ENCODE data around the gene CARD11.
"Not testable (repeated sequence)": the region's sequence is repeated elsewhere in the genome, so short reads cannot be mapped to it uniquely, and the experiment has no call there.

The CARD11 gene

DNA sequence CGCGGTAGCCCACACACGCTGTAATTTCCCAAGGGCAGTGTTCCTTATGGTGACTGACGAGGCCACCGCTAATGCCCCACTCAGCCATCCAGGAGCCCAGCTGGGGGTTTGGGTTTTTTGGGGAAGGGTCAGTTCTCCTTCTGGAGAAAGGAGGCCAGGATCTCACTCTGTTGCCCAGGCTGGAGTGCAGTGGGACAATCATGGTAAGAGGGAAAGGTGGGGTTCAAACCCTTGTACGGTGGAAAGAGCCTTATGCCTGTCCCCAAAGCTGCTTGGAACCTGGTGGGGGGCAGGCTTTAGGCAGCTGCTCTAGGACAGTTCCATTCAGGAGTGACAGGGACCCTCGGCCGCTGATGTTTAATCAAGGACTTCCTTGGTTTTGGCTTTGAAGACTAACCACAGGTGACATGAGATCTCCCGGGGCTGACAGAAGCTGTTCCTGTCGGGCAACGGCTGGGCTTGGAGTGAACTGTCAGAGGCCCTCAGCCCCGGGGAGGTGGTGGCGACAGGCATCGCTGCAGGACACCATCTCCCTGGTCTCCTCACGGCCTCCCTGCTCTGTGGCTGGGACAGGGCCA, 84.5 kb downstream of the CARD11 start:
- no peak for DNase-seq

DNA sequence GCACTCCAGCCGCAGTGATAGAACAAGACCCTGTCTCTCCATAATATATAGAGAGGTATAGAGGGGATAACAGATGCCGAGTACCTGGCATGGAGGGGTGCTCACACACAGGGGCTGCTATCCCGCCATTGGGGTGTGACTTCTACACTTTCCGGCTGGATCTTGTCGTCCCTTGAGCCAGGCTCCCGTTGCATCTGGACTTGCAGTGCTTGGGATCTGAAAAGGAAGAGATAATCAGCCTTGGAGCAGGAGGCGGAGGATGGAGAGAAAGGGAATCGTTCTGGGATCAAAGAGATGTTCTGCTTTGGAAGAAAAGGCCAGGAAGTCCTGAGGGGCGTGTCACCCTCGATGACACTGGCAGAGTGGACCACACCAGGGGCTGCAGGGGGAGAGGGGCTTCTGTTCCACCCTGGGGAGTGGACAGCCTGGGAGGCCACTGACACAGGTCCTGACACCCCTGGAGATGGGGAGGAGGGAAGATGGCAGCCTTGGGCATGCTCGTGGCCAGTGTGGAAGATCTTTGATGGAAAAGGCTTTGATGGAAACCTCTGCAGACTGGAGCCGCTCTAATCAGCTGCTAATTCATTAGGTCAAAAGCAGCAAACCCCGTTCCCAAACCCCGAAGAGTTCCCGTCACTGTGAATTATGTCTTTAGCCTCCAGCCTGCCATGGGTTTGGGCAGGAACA, 85.1 kb downstream of the CARD11 start:
- DNase-seq = no peak

DNA sequence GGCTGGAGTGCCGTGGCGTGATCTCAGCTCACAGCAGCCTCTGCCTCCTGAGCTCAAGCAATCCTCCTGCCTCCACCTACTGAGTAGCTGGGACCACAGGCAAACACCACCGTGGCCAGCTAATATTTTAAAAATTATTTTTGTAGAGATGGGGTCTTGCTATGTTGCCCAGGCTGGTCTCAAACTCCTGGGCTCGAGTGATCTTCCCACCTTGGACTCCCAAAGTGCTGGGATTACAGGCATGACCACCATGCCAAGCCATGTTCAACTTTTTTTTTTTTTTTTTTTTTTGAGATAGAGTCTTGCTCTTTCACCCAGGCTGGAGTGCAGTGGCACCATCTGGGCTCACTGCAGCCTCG, 86.3 kb downstream of the CARD11 start:
- DNase-seq = not testable (repeated sequence)

DNA sequence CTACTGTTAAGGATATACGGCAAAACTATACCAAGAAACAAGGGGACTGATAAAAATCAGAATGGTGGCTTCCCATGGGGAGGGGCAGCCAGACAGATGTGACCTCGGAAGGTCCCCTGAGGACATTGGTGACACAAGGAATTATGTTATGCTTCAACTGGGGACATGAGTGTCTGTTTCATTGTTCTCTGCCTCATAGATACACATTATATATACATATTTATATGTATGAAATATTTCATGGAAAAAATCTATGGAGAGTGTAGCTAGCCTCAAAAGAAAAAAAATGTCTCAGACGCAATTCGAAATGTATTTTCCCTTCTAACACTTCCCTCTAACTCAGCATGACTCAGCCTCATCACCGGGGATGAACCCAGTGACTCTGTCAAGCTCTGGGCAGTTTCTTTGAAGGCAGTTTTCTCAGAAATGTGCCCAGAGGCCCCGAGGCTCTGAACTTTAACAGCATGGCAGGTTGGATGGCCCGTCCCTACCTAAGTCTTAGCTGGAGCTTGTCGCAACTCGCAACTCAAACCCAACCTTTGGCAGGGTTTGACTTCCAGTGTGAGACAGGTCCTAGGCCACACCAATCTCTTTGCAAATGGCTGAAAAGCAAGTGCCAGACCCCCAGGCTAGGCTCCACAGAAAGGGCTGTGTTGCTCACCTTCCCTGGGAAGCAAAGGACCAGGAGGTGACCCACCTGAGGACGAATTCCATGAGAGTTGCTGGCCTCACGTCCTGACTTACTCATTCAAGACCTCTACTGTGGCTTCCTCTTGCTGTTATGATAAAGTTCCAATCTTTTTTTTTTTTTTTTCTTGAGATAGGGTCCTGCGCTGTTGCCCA, 86.9 kb downstream of the CARD11 start:
- DNase-seq = no peak

DNA sequence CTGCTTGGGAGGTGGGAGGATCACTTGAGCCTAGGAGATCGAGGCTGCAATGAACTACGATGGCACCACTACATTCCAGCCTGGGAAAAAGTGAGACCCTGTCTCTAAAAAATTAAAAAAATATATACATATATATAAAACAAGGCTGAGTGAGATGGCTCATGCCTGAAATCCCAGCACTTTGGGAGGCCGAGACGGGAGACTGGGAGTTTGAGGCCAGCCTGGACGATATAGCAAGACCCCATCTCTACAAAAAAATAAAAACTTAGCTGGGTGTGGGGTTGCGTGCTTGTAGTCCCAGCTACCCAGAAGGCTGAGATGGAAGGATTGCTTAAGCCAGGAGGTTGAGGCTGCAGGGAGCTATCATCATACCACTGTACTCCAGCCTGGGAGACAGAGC, 87.6 kb downstream of the CARD11 start:
- DNase-seq = no peak

DNA sequence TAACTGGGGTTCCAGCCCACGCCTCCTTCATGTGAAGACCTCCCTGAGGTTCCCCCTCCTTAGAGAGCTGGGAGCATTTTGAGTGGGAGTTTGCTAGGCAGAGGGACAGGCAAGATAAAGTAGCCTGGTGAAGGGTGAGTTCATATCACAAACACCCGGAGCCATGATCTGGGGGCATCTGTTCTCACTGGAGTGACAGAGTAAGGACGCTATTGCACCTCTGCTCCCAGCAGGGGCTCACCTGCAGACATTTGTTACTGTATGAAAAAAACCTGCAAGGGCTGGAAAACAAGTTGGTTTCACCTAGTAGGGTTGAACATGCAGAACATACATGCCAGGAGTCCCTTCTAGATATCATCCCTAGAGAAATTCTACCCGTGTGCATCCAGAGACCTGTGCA, 88.4 kb downstream of the CARD11 start:
- no peak for DNase-seq

DNA sequence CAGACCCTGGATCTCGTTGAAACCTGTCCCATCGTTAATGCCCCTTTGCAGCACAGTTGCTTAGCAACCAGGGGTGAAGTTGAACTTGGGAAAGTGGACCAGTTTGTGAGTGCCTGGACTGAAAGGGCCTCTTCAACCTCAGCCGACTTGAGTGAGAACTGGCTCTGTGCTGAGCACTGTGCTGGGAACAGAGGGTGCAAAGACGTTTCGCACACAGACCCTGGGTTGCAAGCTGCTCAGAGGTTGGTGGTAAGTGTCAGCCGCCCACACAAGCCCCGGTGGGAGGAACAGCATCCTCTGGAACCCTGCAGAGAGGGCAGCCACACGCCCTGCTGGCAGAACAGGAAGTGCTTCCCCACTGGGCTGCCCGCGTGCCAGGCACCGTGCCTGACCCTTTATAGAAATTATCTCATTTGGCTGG, 89.2 kb downstream of the CARD11 start:
- no peak for DNase-seq

DNA sequence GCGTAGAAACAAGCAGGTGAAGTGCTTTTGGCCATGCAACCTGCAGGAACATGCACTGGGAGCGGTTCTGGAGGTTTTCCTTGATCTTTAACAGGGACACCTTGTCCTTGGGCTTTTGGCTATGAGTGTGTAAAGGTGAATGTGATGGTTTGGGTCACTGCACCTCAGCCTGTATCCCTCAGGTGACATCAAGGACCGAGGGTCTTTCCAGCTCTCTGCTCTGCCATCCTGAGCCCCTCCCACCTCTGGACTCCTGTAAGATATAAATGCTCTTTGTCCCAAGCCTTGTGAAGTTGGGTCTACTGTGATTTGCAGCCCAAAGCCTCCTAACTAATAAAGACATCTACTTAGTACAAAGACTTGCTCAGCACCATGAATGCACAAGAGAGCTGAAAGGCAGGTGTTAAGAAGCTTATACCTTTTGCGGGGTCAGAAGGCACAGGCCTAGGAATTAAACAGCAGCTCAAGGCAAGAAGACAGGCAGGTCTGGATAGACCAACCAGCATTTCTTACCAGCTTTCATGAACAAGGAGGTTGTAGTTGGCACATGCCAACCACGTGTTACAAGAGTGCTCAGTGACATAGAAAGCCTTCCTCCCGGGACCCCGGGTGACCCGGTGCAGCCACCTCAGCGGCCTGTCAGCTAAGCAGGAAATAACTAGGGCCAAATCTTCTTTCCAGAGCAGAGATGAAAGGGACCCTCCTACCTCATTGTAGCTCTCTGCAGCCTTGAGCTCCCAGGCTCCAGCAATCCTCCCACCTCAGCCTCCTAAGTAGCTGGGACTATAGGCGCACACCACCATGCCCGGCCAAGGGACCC, 89.9 kb downstream of the CARD11 start:
- no peak for DNase-seq

DNA sequence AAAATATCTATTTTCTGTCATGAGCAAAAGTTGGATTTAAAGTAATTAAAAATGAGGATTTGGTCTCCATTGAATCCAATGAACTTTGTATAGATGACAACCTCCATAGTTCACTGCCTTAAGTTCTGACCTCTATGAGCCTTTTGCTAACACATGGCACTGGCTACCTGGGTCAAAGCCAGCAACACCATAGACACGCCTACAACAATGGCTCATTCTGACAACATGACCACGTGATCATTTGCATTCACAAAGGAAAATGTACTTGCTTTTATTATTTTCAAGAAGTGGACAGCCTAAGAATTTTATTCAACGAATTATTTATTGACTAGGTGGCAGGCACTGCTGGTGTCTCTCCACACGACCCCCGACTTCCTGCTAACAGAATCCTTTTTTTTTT, 90.6 kb downstream of the CARD11 start:
- DNase-seq = no peak

DNA sequence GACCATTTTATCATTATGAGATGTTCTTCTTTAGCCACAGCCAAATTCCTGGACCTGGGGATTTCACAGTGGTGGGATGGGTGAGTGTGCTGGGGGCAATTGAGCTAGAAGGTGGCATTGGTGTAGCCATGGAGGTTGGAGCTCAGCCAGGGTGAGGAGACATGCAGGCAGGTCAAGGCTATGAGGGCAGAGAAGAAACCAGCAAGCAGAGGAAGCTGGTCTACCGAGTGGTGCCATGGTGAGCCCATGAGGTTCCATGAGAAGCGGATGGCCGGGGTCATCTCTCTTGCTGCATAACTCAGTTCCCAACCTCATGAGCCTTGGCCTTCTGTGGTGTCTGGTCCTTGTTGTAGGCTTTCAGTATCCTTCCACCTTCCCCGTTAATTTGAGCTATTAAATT, 91.4 kb downstream of the CARD11 start:
- no peak for DNase-seq

DNA sequence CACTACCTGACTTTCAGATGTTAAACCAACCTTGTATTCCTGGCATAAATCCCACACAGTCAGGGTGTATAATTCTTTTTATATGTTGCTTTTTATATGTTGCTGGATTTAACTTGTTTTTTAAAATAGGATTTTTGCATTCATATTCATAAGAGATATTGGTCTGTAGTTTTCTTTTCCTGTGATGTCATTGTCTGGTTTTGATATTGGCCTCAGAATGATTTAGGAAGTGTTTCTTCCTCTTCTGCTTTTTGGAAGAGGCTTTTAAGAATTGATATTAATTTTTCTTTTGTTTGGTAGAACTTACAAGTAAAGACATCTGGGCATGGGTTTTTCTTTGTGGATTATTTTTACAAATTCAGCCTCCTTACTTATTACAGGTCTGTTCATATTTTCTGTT, 93.1 kb downstream of the CARD11 start:
- DNase-seq = no peak

DNA sequence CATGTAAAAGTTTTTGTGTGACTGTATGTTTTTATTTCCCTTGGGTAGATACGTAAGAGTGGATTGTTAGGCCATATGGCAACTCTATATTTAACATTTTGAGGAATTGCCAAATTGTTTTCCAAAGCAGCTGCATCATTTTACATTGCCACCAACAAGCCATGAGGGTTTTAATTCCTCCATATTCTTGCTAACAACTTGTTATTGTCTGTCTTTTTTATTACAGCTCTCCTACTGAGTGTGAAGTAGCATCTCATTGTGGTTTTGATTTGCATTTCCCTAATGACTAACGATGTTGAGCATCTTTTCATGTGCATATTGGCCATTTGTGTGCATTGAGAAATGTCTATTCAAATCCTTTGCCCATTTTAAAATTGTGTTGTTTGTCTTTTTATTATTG, 94.9 kb downstream of the CARD11 start:
- no peak for DNase-seq

DNA sequence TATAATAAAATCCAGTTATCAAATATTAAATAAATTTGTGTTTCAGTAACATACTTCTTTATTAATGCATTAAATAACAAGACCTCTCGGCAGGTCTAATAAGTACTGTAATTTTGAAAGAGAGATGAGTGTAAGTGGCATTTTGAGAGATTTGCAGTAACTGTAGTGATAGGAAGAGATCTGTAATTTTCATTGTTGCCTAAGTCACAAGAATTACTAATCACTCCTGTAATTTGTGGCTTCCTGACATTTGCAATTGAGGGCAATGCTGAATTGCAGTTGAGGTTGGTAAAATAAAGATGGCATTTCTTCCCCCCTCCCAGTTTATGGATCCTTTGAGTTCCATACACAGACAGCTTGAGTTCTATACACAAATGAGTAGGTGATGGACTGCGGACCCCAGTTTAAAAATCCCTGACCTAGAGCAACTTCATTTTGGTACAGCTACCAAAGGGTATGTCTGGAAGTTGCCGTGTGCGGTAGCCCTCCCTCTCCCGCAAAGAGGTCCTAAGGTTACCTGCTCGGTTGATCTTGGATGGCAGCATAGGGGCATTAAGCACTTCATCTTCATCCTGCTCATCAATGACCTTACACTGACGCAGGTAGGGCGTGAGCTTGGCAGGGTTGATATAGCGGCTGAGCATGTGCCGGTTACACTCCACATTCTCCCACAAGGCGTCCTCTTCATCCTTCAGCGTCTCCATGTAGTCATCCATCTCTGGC, 96.4 kb downstream of the CARD11 start:
- no peak for DNase-seq

DNA sequence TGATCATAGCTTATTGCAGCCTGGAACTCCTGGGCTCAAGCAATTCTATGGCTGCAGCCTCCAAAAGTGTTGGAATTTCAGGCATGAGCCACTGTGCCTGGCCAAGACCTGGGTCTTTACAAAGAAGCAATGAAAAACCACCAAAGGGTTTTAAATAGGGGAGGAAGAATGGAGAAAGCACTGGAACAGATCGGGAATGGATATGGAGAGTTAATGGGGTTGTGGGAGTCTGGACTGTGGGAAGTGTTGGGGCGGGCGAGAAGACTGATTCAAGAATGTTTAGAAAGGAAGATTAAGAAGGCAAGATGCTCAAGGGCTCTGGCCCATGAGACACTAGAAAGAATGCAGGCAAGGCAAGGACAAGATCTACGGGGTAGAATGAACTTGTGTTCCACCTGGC, 98.5 kb downstream of the CARD11 start:
- DNase-seq = no peak

DNA sequence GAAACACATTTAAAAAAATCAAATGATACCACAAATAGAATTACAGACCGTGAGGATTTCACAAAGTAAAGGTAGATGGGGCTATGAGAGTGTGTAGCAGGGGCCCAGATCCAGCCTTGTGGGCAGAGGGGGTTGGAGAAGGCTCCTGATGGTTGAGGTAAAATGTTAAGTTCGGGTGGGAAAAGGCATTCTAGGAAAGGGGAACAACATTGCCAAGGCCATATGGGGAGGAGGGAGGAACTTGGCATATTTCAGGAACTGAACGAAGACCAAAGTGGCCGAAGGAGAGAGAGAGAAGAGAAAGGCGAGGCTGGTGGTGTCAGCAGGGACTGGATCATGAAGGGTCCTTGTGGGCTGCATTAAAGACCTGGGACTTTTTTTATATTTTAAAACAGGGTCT, 98.9 kb downstream of the CARD11 start:
- no peak for DNase-seq

DNA sequence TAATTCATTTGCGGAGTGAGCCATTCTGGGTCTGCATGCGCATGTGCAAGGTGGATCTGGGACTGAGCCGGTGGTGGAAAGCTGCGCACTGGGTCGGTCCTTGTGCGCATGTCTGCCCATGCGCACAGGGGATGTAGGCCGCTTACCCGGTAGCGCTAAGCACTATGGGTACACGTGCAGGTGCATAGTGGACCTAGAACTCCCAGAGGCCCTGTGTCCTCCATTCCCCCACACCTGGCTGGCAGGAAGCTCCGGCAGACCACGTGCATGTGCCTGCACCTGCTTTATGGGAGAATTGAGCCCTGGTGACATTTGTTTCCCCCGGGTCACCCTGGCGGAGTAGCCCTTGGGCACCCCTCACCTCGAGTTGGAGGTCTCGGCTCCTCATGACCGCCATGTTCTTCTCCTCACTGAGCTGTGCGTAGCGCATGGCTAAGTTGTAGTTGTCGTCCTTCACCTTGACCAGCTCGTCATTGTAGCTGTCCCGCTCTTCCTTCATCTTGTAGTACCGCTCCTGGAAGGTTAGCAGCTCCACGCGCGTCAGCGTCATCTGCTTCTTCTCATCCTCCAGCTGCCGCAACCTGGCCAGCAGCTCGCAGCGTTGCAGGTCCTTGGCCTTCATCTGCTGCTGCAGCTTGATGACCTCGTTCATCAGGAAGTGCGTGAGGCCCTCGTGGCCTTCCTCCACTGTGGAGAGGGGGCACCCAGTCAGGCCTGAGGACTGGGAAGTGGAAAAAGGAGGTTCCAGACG, 99.6 kb downstream of the CARD11 start:
- DNase-seq = no peak

DNA sequence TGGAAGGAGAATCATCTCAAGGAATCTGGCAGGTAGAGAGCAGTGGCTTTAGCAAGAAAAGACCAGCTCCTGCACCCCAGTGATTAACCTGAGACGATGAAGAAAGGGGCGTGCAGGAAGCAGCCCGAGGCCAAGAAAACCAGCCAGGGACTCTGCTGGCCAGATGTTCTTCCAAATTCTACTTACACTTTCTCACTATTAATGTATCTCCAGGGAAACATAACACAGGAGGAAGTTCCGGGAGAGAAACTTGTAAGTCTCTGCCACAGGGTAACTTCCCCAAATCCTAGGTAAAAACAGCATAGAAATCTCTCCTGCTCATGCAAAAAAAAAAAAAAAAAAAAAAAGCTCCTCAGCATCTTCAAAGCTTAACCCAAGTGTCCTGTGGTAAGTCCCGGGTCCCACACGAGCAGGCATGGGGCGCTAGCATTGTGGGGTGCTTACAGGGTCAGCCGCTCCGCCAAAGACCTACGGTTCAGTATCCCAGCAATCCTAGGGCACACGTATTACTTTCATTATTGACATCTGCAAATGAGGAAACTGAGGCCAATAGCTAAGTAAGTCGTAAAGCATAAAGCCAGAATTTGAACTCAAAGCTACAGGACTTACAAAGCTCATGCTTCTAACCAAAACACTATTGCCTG, 102.3 kb downstream of the CARD11 start:
- DNase-seq = no peak

DNA sequence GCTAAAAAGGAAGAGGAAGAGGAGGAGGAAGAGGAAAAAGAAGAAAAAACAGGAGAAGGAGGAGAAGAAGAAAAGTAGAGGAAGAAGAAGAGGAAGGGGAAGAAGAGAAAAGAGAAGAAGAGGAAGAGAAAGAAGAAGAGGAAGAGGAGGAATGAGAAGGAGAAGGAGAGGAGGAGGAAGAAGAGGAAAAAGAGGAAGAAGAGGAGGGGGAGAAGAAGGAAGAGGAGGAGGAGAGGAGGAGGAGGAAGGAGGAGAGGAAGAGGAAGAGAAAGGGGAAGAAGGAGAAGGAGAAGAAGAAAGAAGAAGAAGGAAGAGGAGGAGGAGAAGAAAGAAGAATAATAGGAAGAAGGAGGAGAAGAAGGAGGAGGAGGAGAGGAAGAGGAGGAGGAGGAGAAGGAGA, 103.2 kb downstream of the CARD11 start:
- DNase-seq = no peak

DNA sequence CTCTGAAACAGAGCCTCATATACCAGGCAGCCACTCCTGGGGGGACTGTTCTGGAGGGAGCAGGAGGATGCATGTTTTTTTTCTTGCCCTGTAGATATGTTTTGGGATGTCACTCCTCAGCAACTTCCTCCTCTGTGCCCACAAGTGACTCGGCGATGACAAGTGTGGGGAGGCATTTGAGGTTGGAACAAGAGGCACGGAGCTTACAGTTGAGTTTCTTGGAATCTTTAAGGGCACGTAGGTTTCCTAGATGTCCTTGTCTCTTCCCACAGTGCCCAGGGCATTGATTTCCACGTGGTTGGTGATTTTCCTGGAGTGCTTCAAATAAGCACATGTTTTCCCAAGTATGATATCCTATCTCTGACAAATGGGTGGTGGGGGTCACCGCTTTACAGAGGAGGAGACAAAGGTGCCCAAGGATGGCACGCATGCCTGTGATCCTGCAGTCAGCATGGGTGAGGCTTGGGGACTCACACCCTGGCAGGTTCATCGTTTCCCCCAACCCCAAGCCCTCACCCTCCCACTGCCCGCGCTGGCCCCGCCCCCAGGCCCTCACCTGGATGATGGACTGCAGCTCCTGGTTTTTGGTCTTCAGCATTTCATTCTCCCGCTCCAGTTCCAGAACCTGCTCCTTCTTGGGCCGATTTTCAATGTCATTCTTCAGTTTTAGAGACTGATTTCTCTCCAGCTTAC, 104.3 kb downstream of the CARD11 start:
- no peak for DNase-seq

DNA sequence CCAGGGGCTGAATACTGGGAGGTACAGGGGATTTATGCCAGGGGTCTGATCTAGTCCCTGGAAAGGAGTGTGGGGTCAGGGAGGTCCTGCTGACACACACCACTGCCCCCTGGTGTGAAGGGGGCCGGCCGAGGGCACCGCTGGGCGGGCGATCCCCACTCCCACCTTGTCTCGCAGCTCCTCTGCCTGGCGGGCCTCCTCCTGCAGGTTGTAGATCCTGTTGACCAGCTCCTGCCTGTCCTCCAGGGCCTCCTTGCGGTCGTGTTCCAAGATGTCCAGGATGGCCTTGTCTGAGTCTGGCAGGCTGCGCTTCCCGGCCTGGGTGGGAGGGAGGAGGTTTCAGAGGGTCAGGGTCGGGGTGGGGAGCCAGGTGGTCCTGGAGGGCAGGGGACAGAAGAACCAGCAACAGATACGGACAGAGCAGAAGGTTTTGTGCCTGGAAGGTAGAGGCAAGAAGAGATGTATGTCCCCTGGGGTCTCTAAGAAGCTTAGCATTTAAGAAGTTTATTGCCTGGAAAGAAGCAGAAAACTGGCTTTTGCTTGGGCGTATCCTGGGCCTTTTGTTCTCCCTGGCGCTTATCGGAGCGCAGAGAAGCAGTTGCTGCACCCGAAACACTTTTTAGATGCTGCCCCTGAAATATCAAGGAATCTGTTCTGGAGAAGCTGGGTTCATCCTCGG, 105.0 kb downstream of the CARD11 start:
- DNase-seq = no peak
